Measurements from ENCODE around the gene CCDC69.
"Not testable (repeated sequence)": the region's sequence is repeated elsewhere in the genome, so short reads cannot be mapped to it uniquely, and the experiment has no call there.

Gene CCDC69

DNA sequence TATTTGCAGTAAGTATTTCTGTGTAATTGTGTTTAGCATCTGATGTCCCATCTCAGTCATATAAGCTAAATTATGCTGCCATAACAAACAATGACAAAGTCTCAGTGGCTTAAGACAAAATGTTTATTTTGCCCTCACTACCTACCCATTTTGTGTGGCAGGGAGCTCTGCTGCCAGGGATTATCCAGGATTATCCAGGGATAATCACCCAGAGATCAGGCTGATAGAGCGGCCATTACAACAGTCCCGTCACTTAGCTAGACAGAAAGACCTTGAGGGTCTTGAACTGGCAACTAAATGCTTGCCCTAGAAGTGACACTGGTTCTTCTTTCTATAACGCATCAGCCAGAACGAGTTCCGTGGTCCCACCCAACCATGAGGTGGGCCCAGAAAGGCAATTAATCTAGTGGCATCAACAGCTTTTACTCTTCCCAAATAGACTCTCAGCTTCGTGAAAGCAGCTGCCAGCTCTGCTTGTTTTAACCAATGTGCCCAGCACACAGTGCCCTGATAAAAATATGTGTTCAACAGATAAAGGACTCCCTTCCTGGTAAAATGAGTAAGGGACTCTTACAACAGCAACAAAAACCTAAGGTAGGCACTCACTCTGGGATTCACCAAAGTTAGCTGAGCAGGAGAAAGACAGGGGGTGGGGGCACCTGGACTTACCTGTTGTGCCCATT is 22.8 kb downstream of the CCDC69 start:
- DNase-seq (ENCODE audit: low read depth) = no peak
- no peak overlapping the region for H3K4me3 ChIP-seq (ENCODE audit: low read depth, low read length)
- TF ChIP-seq POLR2A (IDR thresholded peaks at IDR 0.05; ENCODE audit: extremely low read depth, insufficient read length) (no peak), MYC (IDR thresholded peaks at IDR 0.05; ENCODE audit: low read depth, low read length) (no peak)
- TF ChIP-seq, protein P1, sequence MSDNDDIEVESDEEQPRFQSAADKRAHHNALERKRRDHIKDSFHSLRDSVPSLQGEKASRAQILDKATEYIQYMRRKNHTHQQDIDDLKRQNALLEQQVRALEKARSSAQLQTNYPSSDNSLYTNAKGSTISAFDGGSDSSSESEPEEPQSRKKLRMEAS (IDR thresholded peaks at IDR 0.05; ENCODE audit: low read depth, low read length) = no peak
- TF ChIP-seq, protein P2, sequence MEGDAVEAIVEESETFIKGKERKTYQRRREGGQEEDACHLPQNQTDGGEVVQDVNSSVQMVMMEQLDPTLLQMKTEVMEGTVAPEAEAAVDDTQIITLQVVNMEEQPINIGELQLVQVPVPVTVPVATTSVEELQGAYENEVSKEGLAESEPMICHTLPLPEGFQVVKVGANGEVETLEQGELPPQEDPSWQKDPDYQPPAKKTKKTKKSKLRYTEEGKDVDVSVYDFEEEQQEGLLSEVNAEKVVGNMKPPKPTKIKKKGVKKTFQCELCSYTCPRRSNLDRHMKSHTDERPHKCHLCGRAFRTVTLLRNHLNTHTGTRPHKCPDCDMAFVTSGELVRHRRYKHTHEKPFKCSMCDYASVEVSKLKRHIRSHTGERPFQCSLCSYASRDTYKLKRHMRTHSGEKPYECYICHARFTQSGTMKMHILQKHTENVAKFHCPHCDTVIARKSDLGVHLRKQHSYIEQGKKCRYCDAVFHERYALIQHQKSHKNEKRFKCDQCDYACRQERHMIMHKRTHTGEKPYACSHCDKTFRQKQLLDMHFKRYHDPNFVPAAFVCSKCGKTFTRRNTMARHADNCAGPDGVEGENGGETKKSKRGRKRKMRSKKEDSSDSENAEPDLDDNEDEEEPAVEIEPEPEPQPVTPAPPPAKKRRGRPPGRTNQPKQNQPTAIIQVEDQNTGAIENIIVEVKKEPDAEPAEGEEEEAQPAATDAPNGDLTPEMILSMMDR (IDR thresholded peaks at IDR 0.05; ENCODE audit: low read depth, low read length) = no peak

DNA sequence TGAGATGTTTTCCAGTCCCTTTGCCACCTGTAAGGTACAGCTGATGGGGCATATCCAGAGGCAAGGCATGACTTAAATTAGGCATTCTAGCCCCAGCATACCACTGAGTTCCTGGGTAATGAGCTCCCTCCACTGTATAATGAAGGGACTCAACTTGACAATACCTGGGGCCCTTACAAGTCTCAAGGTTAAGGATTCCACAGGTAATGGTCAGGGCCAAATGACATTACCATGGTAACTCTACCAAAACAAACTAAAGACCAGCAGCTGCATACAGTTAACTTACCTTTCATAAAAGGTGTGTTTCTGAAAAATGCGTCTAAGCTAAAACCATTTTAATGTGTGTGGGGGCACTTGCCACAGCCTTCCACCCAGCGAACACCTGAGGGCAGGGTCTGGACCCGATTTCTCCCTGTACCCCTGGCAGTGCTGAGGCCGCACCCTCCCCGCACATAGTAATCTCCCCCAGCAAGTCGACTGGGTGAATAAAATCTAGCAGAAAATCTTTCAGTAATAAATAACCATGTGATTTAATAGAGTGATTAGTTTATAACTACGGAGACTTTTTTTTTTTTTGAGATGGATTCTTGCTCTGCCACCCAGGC is 24.2 kb downstream of the CCDC69 start:
- H3K4me3 ChIP-seq (ENCODE audit: low read depth, low read length) = no peak overlapping the region
- TF ChIP-seq, protein P1 (IDR thresholded peaks at IDR 0.05; ENCODE audit: low read depth, low read length) = no peak
- TF ChIP-seq, protein P2 (IDR thresholded peaks at IDR 0.05; ENCODE audit: low read depth, low read length) = no peak
- no peak for TF ChIP-seq MYC (IDR thresholded peaks at IDR 0.05; ENCODE audit: low read depth, low read length)
- DNase-seq (ENCODE audit: low read depth) = no peak

DNA sequence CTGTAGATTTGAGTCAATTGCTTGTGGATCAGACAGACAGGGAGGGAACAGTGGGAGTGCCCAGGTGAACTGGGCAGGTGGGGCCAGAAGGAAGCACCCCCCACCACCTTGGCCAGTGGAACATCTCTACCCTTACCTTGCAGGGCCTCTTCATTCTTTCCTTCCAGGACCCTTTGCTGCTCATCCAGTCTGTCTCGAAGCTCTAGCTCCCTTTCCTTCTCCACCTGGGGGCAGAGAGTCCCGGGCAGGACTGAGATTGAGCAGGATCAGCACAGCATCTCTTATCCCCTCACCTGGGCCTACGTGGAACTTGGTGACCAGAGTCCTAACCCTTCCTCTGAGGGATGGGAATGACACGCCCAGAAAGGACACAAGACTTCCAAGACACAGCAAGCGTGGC is 25.0 kb downstream of the CCDC69 start:
- no peak for TF ChIP-seq MYC (IDR thresholded peaks at IDR 0.05; ENCODE audit: low read depth, low read length)
- TF ChIP-seq POLR2A (IDR thresholded peaks at IDR 0.05; ENCODE audit: extremely low read depth, insufficient read length) = no peak
- TF ChIP-seq, protein P1 (IDR thresholded peaks at IDR 0.05; ENCODE audit: low read depth, low read length) = no peak
- TF ChIP-seq, protein P2 (IDR thresholded peaks at IDR 0.05; ENCODE audit: low read depth, low read length) = no peak
- no peak overlapping the region for H3K4me3 ChIP-seq (ENCODE audit: low read depth, low read length)
- no peak for DNase-seq (ENCODE audit: low read depth)

DNA sequence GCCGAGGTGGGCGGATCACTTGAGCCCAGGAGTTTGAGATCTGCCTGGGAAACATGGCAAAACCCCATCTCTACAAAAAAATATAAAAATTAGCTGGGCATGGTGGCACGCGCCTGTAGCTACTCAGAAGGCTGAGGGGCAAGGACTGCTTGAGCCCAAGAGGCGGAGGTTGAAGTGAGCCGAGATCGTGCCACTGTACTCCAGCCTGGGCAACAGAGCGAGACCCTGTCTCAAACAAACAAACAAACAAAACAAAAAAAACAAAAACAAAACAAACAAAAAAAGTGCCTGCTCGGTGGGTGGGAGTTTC is 26.6 kb downstream of the CCDC69 start:
- not testable (repeated sequence) for H3K4me3 ChIP-seq (ENCODE audit: low read depth, low read length); DNase-seq (ENCODE audit: low read depth)

DNA sequence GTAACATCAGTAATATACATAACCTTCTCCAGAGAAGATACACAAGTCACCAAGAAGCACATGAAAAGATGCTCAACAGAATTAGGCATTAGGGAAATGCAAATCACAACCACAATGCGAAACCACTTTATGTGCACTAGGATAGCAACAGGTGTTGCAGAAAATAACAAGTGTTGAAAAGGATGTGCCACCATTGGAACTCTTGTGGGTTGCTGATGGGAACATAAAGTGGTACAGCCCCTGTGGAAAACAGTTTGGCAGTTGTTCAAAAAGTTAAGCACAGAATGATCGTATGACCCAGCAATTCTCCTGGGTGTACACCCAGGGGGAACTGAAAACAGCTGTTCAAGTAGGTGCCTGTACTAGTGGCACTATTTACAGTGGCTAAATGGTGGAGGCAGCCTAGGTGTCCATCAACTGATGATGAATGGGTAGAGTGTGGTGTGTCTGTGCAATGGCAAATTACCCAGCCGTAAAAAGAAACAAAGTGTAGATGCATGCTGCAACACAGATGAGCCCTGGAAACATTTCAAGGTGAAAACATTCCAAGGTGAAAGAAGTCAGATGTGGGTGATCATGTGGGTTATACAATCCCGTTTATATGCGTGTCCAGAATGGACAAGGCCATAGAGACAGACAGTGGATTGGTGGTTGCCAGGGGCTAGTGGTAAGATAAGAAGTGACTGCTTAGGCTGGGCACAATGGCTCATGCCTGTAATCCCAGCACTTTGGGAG is 27.2 kb downstream of the CCDC69 start:
- H3K4me3 ChIP-seq (ENCODE audit: low read depth, low read length) = no peak overlapping the region
- TF ChIP-seq, protein P2 (IDR thresholded peaks at IDR 0.05; ENCODE audit: low read depth, low read length) = no peak
- DNase-seq (ENCODE audit: low read depth) = no peak

DNA sequence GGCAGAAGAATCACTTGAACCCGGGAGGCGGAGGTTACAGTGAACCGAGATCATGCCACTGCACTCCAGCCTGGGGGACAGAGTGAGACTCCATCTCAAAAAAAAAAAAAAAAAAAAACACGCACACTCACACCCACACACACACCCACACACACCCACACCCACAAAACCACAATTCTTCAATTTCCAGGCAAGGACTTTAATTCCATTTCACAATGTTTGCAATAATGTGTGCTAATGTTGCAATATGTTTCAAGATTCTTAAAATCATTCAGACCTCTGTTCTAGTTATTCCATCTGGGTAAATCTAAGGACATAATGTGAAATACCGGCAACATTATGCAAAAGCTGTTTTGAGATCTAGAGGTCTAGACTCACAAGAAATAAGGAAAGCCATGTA is 28.3 kb downstream of the CCDC69 start:
- H3K4me3 ChIP-seq (ENCODE audit: low read depth, low read length) = no peak overlapping the region
- TF ChIP-seq, protein P2 (IDR thresholded peaks at IDR 0.05; ENCODE audit: low read depth, low read length) = no peak
- DNase-seq (ENCODE audit: low read depth) = peak; percentile 75

Measured in NB4 (cell line).